ENCODE results near the gene EYS. TPM values are rescaled to one million over a fixed set of nuclear protein-coding genes. Genes with fewer than 3 reads are reported as not detected.
A peak's percentile ranks its signal among the peaks of the same experiment; 100 is the strongest.

The EYS gene
- polyA plus RNA-seq, 2 of the 4 experiments (the other 2 are of a cell fraction), result 0.03 to 0.06 TPM

DNA sequence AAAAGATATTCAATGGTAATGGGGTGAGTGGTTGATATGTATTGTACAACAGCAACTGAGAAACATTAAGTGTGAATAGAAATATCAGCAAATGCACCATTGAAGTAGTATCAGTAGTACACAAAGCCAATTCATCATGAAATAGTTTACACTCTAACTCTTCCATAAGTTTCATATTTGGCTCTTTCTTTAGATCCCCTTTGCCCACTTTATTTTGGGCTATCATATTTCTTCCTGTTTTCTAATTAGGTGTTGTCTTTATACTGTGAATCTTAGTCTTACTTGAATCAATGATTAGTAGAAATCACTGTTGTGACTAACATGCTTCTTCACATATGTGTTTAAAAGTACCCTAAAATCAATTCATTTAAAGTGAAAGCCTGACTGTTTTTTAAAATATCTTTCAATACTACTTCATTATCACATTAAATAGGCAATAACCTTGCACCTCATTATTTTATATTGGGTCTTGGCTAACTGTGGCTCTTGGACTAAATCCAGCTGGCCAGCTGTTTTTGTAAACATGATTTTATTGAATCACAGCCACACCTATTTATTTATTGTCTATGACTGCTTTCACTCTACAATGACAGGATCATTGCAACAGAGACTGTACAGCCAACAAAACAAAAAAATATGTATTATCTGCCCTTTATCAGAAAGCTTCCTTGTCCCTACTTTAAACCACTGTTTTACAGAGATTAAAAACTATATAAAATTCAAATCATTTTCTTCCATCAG lies 38.9 kb downstream of the EYS start:
- DNase-seq (ENCODE audit: low read depth in 1 of 2, low spot score in 1 of 2), result peak in 1 of 2 experiments; percentile 3
- POLR2A ChIA-PET, result no interaction called here
- no peak overlapping the region for H3K27ac ChIP-seq

DNA sequence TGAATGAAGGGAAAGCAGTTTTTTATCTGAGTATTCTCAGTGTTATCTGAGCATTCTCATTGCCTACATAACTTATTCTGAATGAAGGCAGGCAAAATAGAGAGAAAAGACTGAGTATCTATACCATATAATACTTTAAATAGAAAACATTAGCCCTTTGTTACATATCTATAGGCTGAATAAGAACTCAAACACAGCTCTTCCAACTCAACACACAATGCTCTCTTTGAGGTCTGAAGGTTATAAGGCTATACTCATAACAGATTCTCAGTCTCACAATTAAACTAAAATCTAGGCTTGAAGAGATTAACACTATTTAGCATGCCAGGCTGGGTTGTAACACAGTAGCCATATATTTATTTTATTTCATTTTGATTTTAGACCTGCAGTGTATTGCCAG lies 56.9 kb downstream of the EYS start:
- H3K27ac ChIP-seq, result no peak overlapping the region
- ATAC-seq (no peak), FAIRE-seq (no peak), DNase-seq (ENCODE audit: low read depth in 1 of 2, low spot score in 1 of 2) (no peak)
- ChIA-PET POLR2A (no interaction called here), CTCF (no interaction called here)
- H3K4me2 ChIP-seq, result no peak overlapping the region
- no peak overlapping the region for H3K4me3 ChIP-seq
- no peaks in the 10 kb centered on the region for H3K4me1 ChIP-seq
- no peaks in the 10 kb centered on the region for H3K9me3 ChIP-seq
- TF ChIP-seq MAFK (IDR thresholded peaks at IDR 0.05; ENCODE audit: partially characterized antibody) (no peak), TFCP2L1 (CRISPR knock-in tag; IDR thresholded peaks at IDR 0.05) (no peak), CBX8 (IDR thresholded peaks at IDR 0.05) (no peak), CHD4 (IDR thresholded peaks at IDR 0.05; ENCODE audit: borderline replicate concordance) (no peak), RAD21 (conservative IDR thresholded peaks at IDR 0.05 in 1 of 2, IDR thresholded peaks at IDR 0.05 in 1 of 2) (no peak), JUN (IDR thresholded peaks at IDR 0.05) (no peak), FOXS1 (CRISPR knock-in tag; IDR thresholded peaks at IDR 0.05) (no peak)
- TF ChIP-seq, protein P1, sequence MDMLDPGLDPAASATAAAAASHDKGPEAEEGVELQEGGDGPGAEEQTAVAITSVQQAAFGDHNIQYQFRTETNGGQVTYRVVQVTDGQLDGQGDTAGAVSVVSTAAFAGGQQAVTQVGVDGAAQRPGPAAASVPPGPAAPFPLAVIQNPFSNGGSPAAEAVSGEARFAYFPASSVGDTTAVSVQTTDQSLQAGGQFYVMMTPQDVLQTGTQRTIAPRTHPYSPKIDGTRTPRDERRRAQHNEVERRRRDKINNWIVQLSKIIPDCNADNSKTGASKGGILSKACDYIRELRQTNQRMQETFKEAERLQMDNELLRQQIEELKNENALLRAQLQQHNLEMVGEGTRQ (IDR thresholded peaks at IDR 0.05), result no peak
- TF ChIP-seq, protein P2, sequence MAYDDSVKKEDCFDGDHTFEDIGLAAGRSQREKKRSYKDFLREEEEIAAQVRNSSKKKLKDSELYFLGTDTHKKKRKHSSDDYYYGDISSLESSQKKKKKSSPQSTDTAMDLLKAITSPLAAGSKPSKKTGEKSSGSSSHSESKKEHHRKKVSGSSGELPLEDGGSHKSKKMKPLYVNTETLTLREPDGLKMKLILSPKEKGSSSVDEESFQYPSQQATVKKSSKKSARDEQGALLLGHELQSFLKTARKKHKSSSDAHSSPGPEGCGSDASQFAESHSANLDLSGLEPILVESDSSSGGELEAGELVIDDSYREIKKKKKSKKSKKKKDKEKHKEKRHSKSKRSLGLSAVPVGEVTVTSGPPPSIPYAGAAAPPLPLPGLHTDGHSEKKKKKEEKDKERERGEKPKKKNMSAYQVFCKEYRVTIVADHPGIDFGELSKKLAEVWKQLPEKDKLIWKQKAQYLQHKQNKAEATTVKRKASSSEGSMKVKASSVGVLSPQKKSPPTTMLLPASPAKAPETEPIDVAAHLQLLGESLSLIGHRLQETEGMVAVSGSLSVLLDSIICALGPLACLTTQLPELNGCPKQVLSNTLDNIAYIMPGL (CRISPR knock-in tag; IDR thresholded peaks at IDR 0.05; ENCODE audit: borderline replicate concordance), result no peak
- TF ChIP-seq, protein P3, sequence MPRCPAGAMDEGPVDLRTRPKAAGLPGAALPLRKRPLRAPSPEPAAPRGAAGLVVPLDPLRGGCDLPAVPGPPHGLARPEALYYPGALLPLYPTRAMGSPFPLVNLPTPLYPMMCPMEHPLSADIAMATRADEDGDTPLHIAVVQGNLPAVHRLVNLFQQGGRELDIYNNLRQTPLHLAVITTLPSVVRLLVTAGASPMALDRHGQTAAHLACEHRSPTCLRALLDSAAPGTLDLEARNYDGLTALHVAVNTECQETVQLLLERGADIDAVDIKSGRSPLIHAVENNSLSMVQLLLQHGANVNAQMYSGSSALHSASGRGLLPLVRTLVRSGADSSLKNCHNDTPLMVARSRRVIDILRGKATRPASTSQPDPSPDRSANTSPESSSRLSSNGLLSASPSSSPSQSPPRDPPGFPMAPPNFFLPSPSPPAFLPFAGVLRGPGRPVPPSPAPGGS (IDR thresholded peaks at IDR 0.05), result no peak

More for the DNA sequence above, 38.9 kb downstream of the EYS start:
- no peak overlapping the region for H3K4me2 ChIP-seq
- no peaks in the 10 kb centered on the region for H3K9me3 ChIP-seq
- ATAC-seq, result no peak
- no peaks in the 10 kb centered on the region; the same call in 2 of the 3 replicates for H3K4me1 ChIP-seq
- no peak overlapping the region for H3K4me3 ChIP-seq
- no peak for FAIRE-seq
- TF ChIP-seq POLR2A (IDR thresholded peaks at IDR 0.05; ENCODE audit: low read length), result no peak
- TF ChIP-seq, protein P4, sequence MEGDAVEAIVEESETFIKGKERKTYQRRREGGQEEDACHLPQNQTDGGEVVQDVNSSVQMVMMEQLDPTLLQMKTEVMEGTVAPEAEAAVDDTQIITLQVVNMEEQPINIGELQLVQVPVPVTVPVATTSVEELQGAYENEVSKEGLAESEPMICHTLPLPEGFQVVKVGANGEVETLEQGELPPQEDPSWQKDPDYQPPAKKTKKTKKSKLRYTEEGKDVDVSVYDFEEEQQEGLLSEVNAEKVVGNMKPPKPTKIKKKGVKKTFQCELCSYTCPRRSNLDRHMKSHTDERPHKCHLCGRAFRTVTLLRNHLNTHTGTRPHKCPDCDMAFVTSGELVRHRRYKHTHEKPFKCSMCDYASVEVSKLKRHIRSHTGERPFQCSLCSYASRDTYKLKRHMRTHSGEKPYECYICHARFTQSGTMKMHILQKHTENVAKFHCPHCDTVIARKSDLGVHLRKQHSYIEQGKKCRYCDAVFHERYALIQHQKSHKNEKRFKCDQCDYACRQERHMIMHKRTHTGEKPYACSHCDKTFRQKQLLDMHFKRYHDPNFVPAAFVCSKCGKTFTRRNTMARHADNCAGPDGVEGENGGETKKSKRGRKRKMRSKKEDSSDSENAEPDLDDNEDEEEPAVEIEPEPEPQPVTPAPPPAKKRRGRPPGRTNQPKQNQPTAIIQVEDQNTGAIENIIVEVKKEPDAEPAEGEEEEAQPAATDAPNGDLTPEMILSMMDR (IDR thresholded peaks at IDR 0.05), result no peak
- TF ChIP-seq, protein P5, sequence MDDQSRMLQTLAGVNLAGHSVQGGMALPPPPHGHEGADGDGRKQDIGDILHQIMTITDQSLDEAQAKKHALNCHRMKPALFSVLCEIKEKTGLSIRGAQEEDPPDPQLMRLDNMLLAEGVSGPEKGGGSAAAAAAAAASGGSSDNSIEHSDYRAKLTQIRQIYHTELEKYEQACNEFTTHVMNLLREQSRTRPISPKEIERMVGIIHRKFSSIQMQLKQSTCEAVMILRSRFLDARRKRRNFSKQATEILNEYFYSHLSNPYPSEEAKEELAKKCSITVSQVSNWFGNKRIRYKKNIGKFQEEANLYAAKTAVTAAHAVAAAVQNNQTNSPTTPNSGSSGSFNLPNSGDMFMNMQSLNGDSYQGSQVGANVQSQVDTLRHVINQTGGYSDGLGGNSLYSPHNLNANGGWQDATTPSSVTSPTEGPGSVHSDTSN (IDR thresholded peaks at IDR 0.05), result no peak
- TF ChIP-seq, protein P6, sequence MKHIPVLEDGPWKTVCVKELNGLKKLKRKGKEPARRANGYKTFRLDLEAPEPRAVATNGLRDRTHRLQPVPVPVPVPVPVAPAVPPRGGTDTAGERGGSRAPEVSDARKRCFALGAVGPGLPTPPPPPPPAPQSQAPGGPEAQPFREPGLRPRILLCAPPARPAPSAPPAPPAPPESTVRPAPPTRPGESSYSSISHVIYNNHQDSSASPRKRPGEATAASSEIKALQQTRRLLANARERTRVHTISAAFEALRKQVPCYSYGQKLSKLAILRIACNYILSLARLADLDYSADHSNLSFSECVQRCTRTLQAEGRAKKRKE (CRISPR knock-in tag; IDR thresholded peaks at IDR 0.05; ENCODE audit: low read depth), result no peak
- no peak for TF ChIP-seq NFE2L2 (conservative IDR thresholded peaks at IDR 0.05; ENCODE audit: low read length)
- TF ChIP-seq ZFP36 (IDR thresholded peaks at IDR 0.05; ENCODE audit: borderline replicate concordance, partially characterized antibody), result no peak
- no peak for TF ChIP-seq CBX2 (IDR thresholded peaks at IDR 0.05; ENCODE audit: borderline replicate concordance, low read depth)
- no peak for TF ChIP-seq CHD2 (IDR thresholded peaks at IDR 0.05; ENCODE audit: low read length, partially characterized antibody)
- TF ChIP-seq HDAC2 (IDR thresholded peaks at IDR 0.05), result no peak
- TF ChIP-seq, protein P7, sequence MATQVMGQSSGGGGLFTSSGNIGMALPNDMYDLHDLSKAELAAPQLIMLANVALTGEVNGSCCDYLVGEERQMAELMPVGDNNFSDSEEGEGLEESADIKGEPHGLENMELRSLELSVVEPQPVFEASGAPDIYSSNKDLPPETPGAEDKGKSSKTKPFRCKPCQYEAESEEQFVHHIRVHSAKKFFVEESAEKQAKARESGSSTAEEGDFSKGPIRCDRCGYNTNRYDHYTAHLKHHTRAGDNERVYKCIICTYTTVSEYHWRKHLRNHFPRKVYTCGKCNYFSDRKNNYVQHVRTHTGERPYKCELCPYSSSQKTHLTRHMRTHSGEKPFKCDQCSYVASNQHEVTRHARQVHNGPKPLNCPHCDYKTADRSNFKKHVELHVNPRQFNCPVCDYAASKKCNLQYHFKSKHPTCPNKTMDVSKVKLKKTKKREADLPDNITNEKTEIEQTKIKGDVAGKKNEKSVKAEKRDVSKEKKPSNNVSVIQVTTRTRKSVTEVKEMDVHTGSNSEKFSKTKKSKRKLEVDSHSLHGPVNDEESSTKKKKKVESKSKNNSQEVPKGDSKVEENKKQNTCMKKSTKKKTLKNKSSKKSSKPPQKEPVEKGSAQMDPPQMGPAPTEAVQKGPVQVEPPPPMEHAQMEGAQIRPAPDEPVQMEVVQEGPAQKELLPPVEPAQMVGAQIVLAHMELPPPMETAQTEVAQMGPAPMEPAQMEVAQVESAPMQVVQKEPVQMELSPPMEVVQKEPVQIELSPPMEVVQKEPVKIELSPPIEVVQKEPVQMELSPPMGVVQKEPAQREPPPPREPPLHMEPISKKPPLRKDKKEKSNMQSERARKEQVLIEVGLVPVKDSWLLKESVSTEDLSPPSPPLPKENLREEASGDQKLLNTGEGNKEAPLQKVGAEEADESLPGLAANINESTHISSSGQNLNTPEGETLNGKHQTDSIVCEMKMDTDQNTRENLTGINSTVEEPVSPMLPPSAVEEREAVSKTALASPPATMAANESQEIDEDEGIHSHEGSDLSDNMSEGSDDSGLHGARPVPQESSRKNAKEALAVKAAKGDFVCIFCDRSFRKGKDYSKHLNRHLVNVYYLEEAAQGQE (IDR thresholded peaks at IDR 0.05), result no peak
- no peak for TF ChIP-seq EHMT2 (IDR thresholded peaks at IDR 0.05; ENCODE audit: low read depth)
- TF ChIP-seq, protein P3 (IDR thresholded peaks at IDR 0.05), result no peak
- CTCF ChIA-PET, result no interaction called here

Measured in A549 (cell line).